Uterus (tissue), 2 donors: ENCODE data around the gene ZNF630.

Experiments
- POLR2A ChIP-seq, 2 donors: fragments of 450-650 bp; IDR thresholded peaks; one replicate each; pipeline ENCODE4 v1.6.1; 2016; ENCODE audit warnings: antibody characterized with exemption in 2 of 2, mild to moderate bottlenecking in 1 of 2, moderate library complexity in 1 of 2
- TF ChIP-seq, protein P1 (sequence below), 4 experiments: fragments of 200-600 bp in 2 of 4; fragments of 450-650 bp in 2 of 4; sonication (generic) in 2 of 4; IDR thresholded peaks; one replicate each; pipeline ENCODE4 v1.5.1; 2016 to 2019; ENCODE audit warnings: antibody characterized with exemption in 4 of 4, mild to moderate bottlenecking in 2 of 4, moderate library complexity in 1 of 4

DNA sequence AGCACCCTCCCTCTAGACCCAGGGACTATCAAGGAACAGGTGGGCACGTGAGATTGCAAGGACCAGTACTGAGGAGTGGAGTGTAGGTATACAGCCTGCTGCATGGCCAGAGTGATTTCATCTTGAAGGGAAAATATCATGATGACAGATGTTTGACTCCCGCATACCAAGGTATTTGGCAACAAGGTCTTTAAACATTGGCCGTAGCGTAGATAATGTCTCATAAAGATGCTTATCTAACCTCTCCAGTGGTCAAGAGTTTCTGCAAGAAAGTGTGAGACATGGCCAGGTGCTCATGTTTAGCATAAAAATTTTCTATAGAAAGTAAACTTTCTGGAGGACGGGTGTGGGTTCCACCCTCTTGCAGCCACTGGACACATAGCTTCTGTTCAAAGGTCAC lies 18.7 kb upstream of the ZNF630 start:
- no peak for TF ChIP-seq POLR2A (IDR thresholded peaks at IDR 0.05)
- TF ChIP-seq, protein P1, sequence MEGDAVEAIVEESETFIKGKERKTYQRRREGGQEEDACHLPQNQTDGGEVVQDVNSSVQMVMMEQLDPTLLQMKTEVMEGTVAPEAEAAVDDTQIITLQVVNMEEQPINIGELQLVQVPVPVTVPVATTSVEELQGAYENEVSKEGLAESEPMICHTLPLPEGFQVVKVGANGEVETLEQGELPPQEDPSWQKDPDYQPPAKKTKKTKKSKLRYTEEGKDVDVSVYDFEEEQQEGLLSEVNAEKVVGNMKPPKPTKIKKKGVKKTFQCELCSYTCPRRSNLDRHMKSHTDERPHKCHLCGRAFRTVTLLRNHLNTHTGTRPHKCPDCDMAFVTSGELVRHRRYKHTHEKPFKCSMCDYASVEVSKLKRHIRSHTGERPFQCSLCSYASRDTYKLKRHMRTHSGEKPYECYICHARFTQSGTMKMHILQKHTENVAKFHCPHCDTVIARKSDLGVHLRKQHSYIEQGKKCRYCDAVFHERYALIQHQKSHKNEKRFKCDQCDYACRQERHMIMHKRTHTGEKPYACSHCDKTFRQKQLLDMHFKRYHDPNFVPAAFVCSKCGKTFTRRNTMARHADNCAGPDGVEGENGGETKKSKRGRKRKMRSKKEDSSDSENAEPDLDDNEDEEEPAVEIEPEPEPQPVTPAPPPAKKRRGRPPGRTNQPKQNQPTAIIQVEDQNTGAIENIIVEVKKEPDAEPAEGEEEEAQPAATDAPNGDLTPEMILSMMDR (IDR thresholded peaks at IDR 0.05), result no peak
